Retinal pigment epithelial cell (primary cell): ENCODE results near the gene TSHZ2.

ENCODE experiments used
- DNase-seq: peaks from one replicate; pipeline ENCODE4 v3.0.0-alpha.2; 2010; ENCODE audit warnings: low read depth
- H3K4me3 ChIP-seq: 2 replicates; pipeline ENCODE4 v1.5.1; 2011; ENCODE audit warnings: mild to moderate bottlenecking, low read length, control low read depth, moderate library complexity
- CTCF ChIP-seq: conservative IDR thresholded peaks from 2 replicates; pipeline ENCODE4 v1.5.1; 2011; ENCODE audit warnings: low read depth, low read length, control low read depth, inconsistent platforms

Gene TSHZ2

GRCh38 chr20:53080969-53081871 is 109.1 kb downstream of the TSHZ2 start:
- DNase-seq, result no peak
- TF ChIP-seq CTCF, result no peak
- H3K4me3 ChIP-seq, result no peak overlapping the region

- DNase-seq, result no peak
- no peak for TF ChIP-seq CTCF
- no peak overlapping the region for H3K4me3 ChIP-seq
Observed at GRCh38 chr20:53081916-53082863, 110.0 kb downstream of the TSHZ2 start.

- no peak overlapping the region for H3K4me3 ChIP-seq
- no peak for DNase-seq
- TF ChIP-seq CTCF, result no peak
Observed at GRCh38 chr20:53083411-53083810, 111.3 kb downstream of the TSHZ2 start.

GRCh38 chr20:53084408-53084997 is 112.3 kb downstream of the TSHZ2 start:
- no peak for DNase-seq
- no peak overlapping the region for H3K4me3 ChIP-seq
- TF ChIP-seq CTCF, result no peak

GRCh38 chr20:53085720-53086119 is 113.6 kb downstream of the TSHZ2 start:
- no peak for TF ChIP-seq CTCF
- no peak for DNase-seq
- H3K4me3 ChIP-seq, result no peak overlapping the region

- no peak overlapping the region for H3K4me3 ChIP-seq
- no peak for TF ChIP-seq CTCF
- DNase-seq, result no peak
Observed at GRCh38 chr20:53087037-53087777, 115.0 kb downstream of the TSHZ2 start.
